Measurements from ENCODE around the gene THNSL1. TPM values are rescaled to one million over a fixed set of nuclear protein-coding genes. Genes with fewer than 3 reads are reported as not detected.
A peak's percentile ranks its signal among the peaks of the same experiment; 100 is the strongest.

Gene THNSL1
- total and polyA plus RNA-seq, 9 of the 15 experiments (the other 6 are each of a cell fraction or from before 2014, with no cell fraction given): 4.5 to 8.6 (median 6.3) TPM

GRCh38 chr10:25059990-25060389 lies 43.6 kb downstream of the THNSL1 start (continued):
- TF ChIP-seq ZNF589 (CRISPR knock-in tag; IDR thresholded peaks at IDR 0.05; ENCODE audit: low read depth): no peak
- no peak for TF ChIP-seq THAP12 (CRISPR knock-in tag; IDR thresholded peaks at IDR 0.05)
- peak; percentile 46; the same call in 1 of the 2 replicates for TF ChIP-seq CEBPG (CRISPR knock-in tag; IDR thresholded peaks at IDR 0.05)
- TF ChIP-seq CEBPG (tag; conservative IDR thresholded peaks at IDR 0.05 in 1 of 2, IDR thresholded peaks at IDR 0.05 in 1 of 2): peak; percentile 64 to 74; a peak in 3 of 4 replicates
- TF ChIP-seq ATF1 (CRISPR knock-in tag; IDR thresholded peaks at IDR 0.05): no peak
- no peak for TF ChIP-seq ATF1 (tag; IDR thresholded peaks at IDR 0.05)
- no peak for TF ChIP-seq HDAC8 (tag; IDR thresholded peaks at IDR 0.05)
- no peak for TF ChIP-seq ATF6 (CRISPR knock-in tag; IDR thresholded peaks at IDR 0.05)
- no peak for TF ChIP-seq E2F1 (CRISPR knock-in tag; IDR thresholded peaks at IDR 0.05)
- no peak for TF ChIP-seq PPARD (CRISPR knock-in tag; IDR thresholded peaks at IDR 0.05)
- TF ChIP-seq KAT2B (IDR thresholded peaks at IDR 0.05; ENCODE audit: low read depth, low read length): no peak
- TF ChIP-seq ZNF655 (CRISPR knock-in tag; IDR thresholded peaks at IDR 0.05): no peak
- TF ChIP-seq L3MBTL2 (IDR thresholded peaks at IDR 0.05): no peak
- no peak for TF ChIP-seq TFAM (CRISPR knock-in tag; conservative IDR thresholded peaks at IDR 0.05)
- TF ChIP-seq SMARCA4 (IDR thresholded peaks at IDR 0.05): peak; percentile 61; the same call in 1 of the 2 replicates
- no peak for TF ChIP-seq ZNF668 (CRISPR knock-in tag; IDR thresholded peaks at IDR 0.05)
- 0 out of 2 replicates have a peak, but pooled peaks have one; percentile 25 for TF ChIP-seq SMAD4 (CRISPR knock-in tag; conservative IDR thresholded peaks at IDR 0.05)
- TF ChIP-seq RFX5 (IDR thresholded peaks at IDR 0.05; ENCODE audit: low read depth, low read length): no peak
- TF ChIP-seq SPI1 (IDR thresholded peaks at IDR 0.05; ENCODE audit: borderline replicate concordance, low read depth, low read length): no peak
- TF ChIP-seq HMG20B (CRISPR knock-in tag; IDR thresholded peaks at IDR 0.05): no peak
- TF ChIP-seq ETV5 (CRISPR knock-in tag; IDR thresholded peaks at IDR 0.05; ENCODE audit: low read depth): no peak
- peak; percentile 79 for TF ChIP-seq ZEB2 (IDR thresholded peaks at IDR 0.05)
- TF ChIP-seq CBX1 (IDR thresholded peaks at IDR 0.05; ENCODE audit: low read depth): no peak
